HL-60/S4 (cell line): ENCODE results near the gene HIVEP2.

Experiments used
- in situ Hi-C: fragments of 300-500 bp; cut with MboI; formaldehyde crosslinking; loops from 2 replicates; pipeline ENCODE4 v1.14.3; 2022; ENCODE audit warnings: low sequenced_read_pairs

Gene HIVEP2

GRCh38 chr6:142892254-142893021 is 52.5 kb downstream of the HIVEP2 start:
- in situ Hi-C loops, result no loop called here

- in situ Hi-C loops, result no loop called here
These were observed 53.5 kb downstream of the HIVEP2 start for GRCh38 chr6:142891454-142891853.

- in situ Hi-C loops, result no loop called here
These were observed 56.5 kb downstream of the HIVEP2 start for GRCh38 chr6:142888456-142888855.

GRCh38 chr6:142887517-142887916 is 57.5 kb downstream of the HIVEP2 start:
- in situ Hi-C loops, result no loop called here

GRCh38 chr6:142886431-142887170 is 58.4 kb downstream of the HIVEP2 start:
- in situ Hi-C loops, result no loop called here

- in situ Hi-C loops, result no loop called here
These were observed 59.7 kb downstream of the HIVEP2 start for GRCh38 chr6:142885182-142885867.

GRCh38 chr6:142884214-142885035 is 60.6 kb downstream of the HIVEP2 start:
- in situ Hi-C loops, result no loop called here

GRCh38 chr6:142883011-142883410 is 62.0 kb downstream of the HIVEP2 start:
- in situ Hi-C loops, result no loop called here

- in situ Hi-C loops, result no loop called here
These were observed 63.2 kb downstream of the HIVEP2 start for GRCh38 chr6:142881761-142882160.

GRCh38 chr6:142881290-142881689 is 63.7 kb downstream of the HIVEP2 start:
- in situ Hi-C loops, result no loop called here

GRCh38 chr6:142880201-142880600 is 64.8 kb downstream of the HIVEP2 start:
- in situ Hi-C loops, result no loop called here

- in situ Hi-C loops, result no loop called here
These were observed 65.4 kb downstream of the HIVEP2 start for GRCh38 chr6:142879527-142879926.

GRCh38 chr6:142879076-142879475 is 65.9 kb downstream of the HIVEP2 start:
- in situ Hi-C loops, result no loop called here

GRCh38 chr6:142878407-142878806 is 66.6 kb downstream of the HIVEP2 start:
- in situ Hi-C loops, result no loop called here

- in situ Hi-C loops, result no loop called here
These were observed 70.3 kb downstream of the HIVEP2 start for GRCh38 chr6:142874676-142875075.

- in situ Hi-C loops, result no loop called here
These were observed 72.6 kb downstream of the HIVEP2 start for GRCh38 chr6:142872376-142872775.

GRCh38 chr6:142871910-142872331 is 73.1 kb downstream of the HIVEP2 start:
- in situ Hi-C loops, result no loop called here

- in situ Hi-C loops, result no loop called here
These were observed 74.1 kb downstream of the HIVEP2 start for GRCh38 chr6:142870787-142871415.

GRCh38 chr6:142868917-142869316 is 76.1 kb downstream of the HIVEP2 start:
- in situ Hi-C loops, result no loop called here
